Liver (tissue), 9 donors: ENCODE data around the gene SPATS2L. TPM values are rescaled to one million over a fixed set of nuclear protein-coding genes. Genes with fewer than 3 reads are reported as not detected.

ENCODE experiments used
- DNase-seq: peaks from one replicate; pipeline ENCODE4 v3.0.0-alpha.2; 2017; ENCODE audit warnings: low spot score
- H3K27ac ChIP-seq, 2 donors: one replicate each; pipeline ENCODE4 v1.7.0; 2013; ENCODE audit warnings: inconsistent platforms in 2 of 2, low read length in 2 of 2, control low read depth in 1 of 2, low read depth in 1 of 2, mild to moderate bottlenecking in 1 of 2
- H3K27me3 ChIP-seq, 4 donors: one replicate each; pipeline versions ENCODE4 v1.6.1 to v1.7.0; 2013; ENCODE audit warnings: low read length in 3 of 4, inconsistent platforms in 1 of 4, mild to moderate bottlenecking in 1 of 4, moderate library complexity in 1 of 4; ENCODE audit not compliant: control insufficient read depth in 4 of 4, insufficient read depth in 4 of 4
- H3K36me3 ChIP-seq, 4 donors: one replicate each; pipeline versions ENCODE4 v1.6.1 to v1.7.0; 2013; ENCODE audit warnings: low read length in 3 of 4, mild to moderate bottlenecking in 3 of 4, low read depth in 1 of 4, moderate library complexity in 1 of 4; ENCODE audit not compliant: control insufficient read depth in 4 of 4, insufficient read depth in 3 of 4
- H3K4me1 ChIP-seq, 4 donors: one replicate each; pipeline versions ENCODE4 v1.6.1 to v1.7.0; 2013; ENCODE audit warnings: low read length in 3 of 4, mild to moderate bottlenecking in 3 of 4, moderate library complexity in 1 of 4; ENCODE audit not compliant: control insufficient read depth in 4 of 4, insufficient read depth in 4 of 4
- H3K4me3 ChIP-seq, 3 donors: one replicate each; pipeline versions ENCODE4 v1.6.1 to v1.7.0; 2013; ENCODE audit warnings: low read length in 3 of 3, control low read depth in 1 of 3, low read depth in 1 of 3, mild to moderate bottlenecking in 1 of 3
- H3K9ac ChIP-seq, 2 donors: one replicate each; pipeline ENCODE4 v1.7.0; 2013; ENCODE audit warnings: low read length in 2 of 2, mild to moderate bottlenecking in 2 of 2, moderate library complexity in 2 of 2, control low read depth in 1 of 2, low read depth in 1 of 2
- H3K9me3 ChIP-seq, 4 donors: one replicate each; pipeline versions ENCODE4 v1.6.1 to v1.7.0; 2013; ENCODE audit warnings: low read length in 3 of 4; ENCODE audit not compliant: control insufficient read depth in 4 of 4
- FOXA2 ChIP-seq: IDR thresholded peaks from 2 replicates; pipeline ENCODE4 v1.6.1; 2016; ENCODE audit warnings: antibody characterized with exemption
- GABPA ChIP-seq, 2 donors: IDR thresholded peaks in 1 of 2; conservative IDR thresholded peaks in 1 of 2; 2 replicates each; pipeline ENCODE4 v1.6.1; 2016; ENCODE audit warnings: antibody characterized with exemption in 2 of 2, mild to moderate bottlenecking in 1 of 2, moderate library complexity in 1 of 2
- HNF4A ChIP-seq, 2 donors: conservative IDR thresholded peaks; 2 replicates each; pipeline ENCODE4 v1.6.1; 2016; ENCODE audit warnings: antibody characterized with exemption in 2 of 2, mild to moderate bottlenecking in 2 of 2
- JUND ChIP-seq, 2 donors: IDR thresholded peaks; 2 replicates each; pipeline ENCODE4 v1.6.1; 2016; ENCODE audit warnings: antibody characterized with exemption in 2 of 2
- NR2F2 ChIP-seq: IDR thresholded peaks from 2 replicates; pipeline ENCODE4 v1.6.1; 2016; ENCODE audit warnings: antibody characterized with exemption
- RAD21 ChIP-seq, 2 donors: IDR thresholded peaks; 2 replicates each; pipeline ENCODE4 v1.6.1; 2016; ENCODE audit warnings: antibody characterized with exemption in 2 of 2, mild to moderate bottlenecking in 2 of 2
- RXRA ChIP-seq, 2 donors: IDR thresholded peaks; 2 replicates each; pipeline ENCODE4 v1.6.1; 2017 to 2018; ENCODE audit warnings: antibody characterized with exemption in 2 of 2, mild to moderate bottlenecking in 1 of 2
- TAF1 ChIP-seq: conservative IDR thresholded peaks from 2 replicates; pipeline ENCODE4 v1.6.1; 2016; ENCODE audit warnings: antibody characterized with exemption, mild to moderate bottlenecking
- WGBS: extraction: QIAGEN DNeasy Blood & Tissue Kit; methylation state at CpG from one replicate; pipeline ENCODE4 v1.1.7; 2013; 5-methylcytosine and 5-hydroxymethylcytosine counted together
- polyA plus RNA-seq, 2 donors: library from polyadenylated mRNA; stranded (reverse) in 1 of 2; unstranded in 1 of 2; fragments of 200-250 nt in 1 of 2; fragments of >200 nt in 1 of 2; fragmentation: Nextera tagmentation in 1 of 2; extraction: Ambion mirVana in 1 of 2; gene quantifications; one replicate each; pipeline versions ENCODE4 v1.2.1 to v1.2.3, GENCODE V29; 2013 to 2015
- total RNA-seq, 2 donors: library from RNA; depleted of rRNA; stranded (reverse); fragments of >200 nt; gene quantifications; one replicate each; pipeline ENCODE4 v1.2.3, GENCODE V29; 2014
- TF ChIP-seq, protein P1 (sequence below): IDR thresholded peaks from 2 replicates; pipeline ENCODE4 v1.6.1; 2016; ENCODE audit warnings: antibody characterized with exemption
- TF ChIP-seq, protein P2 (sequence below): IDR thresholded peaks from 2 replicates; pipeline ENCODE4 v1.6.1; 2016; ENCODE audit warnings: antibody characterized with exemption
- TF ChIP-seq, protein P3 (sequence below): IDR thresholded peaks from 2 replicates; pipeline ENCODE4 v1.6.1; 2016; ENCODE audit warnings: antibody characterized with exemption, mild to moderate bottlenecking
- donor health status: healthy.
- donor health status: healthy.
- donor health status: healthy.
- donor health status: healthy.
- donor health status: healthy.

Gene SPATS2L
- total and polyA plus RNA-seq, 4 donors: 31.4 to 49.9 (median 42.4) TPM

DNA sequence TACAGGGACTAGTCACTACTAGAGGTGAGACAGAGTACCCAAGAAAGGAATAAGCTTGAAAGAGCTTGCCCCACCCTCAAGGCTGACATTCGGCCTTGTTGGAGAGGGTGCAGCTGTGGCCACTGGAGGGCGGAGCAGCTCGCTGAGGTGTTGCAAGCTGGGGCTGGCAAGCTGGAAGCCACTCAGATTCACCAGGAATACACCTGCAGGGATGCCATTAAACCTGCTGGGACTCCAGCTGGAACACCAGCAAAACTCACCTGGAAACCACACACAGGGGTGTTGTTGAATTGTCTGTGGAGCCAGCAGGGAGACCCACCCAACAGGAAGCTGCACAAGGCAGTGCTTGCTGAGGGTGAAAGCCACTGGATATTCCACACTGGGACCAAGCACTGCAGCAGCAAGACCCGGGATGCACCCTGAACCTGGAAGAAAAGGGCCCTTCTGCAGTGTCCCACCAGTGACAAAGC, 177.3 kb downstream of the SPATS2L start (continued):
- TF ChIP-seq, protein P1, sequence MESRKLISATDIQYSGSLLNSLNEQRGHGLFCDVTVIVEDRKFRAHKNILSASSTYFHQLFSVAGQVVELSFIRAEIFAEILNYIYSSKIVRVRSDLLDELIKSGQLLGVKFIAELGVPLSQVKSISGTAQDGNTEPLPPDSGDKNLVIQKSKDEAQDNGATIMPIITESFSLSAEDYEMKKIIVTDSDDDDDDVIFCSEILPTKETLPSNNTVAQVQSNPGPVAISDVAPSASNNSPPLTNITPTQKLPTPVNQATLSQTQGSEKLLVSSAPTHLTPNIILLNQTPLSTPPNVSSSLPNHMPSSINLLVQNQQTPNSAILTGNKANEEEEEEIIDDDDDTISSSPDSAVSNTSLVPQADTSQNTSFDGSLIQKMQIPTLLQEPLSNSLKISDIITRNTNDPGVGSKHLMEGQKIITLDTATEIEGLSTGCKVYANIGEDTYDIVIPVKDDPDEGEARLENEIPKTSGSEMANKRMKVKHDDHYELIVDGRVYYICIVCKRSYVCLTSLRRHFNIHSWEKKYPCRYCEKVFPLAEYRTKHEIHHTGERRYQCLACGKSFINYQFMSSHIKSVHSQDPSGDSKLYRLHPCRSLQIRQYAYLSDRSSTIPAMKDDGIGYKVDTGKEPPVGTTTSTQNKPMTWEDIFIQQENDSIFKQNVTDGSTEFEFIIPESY: no peak
- TF ChIP-seq JUND (IDR thresholded peaks at IDR 0.05) (no peak), TAF1 (no peak)
- TF ChIP-seq, protein P2, sequence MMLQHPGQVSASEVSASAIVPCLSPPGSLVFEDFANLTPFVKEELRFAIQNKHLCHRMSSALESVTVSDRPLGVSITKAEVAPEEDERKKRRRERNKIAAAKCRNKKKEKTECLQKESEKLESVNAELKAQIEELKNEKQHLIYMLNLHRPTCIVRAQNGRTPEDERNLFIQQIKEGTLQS: no peak

DNA sequence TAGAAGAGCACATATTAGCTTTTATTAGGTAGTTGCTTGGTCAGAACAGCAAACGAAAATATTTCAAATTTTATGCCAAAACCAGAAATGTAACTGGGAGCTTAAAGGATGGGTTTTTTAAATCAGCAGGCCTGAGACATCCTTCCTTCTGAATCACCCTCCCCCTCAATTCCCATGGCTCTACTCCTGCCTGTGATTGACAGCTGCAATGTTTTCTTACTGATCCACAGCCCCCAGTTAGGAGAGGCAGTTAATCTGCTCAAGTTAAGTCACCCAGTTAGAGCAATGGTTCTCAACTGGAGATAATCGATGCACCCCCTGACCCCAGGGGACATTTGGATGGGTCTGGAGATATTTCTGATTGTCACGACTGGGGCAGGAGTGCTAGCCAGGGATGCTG, 178.4 kb downstream of the SPATS2L start:
- H3K9me3 ChIP-seq: no peaks in the 10 kb centered on the region
- H3K27me3 ChIP-seq: no peaks in the 10 kb centered on the region
- no peak for DNase-seq
- no peak overlapping the region for H3K9ac ChIP-seq
- peaks cover 0 to 8% (median 2%) of the 10 kb centered on the region in 4 donors for H3K36me3 ChIP-seq
- H3K4me1 ChIP-seq: peaks cover 0 to 5% (median 2%) of the 10 kb centered on the region in 4 donors
- no peak overlapping the region for H3K4me3 ChIP-seq
- WGBS: 69% methylated on average over 3 of the region's 3 CpGs
- no peak for TF ChIP-seq FOXA2
- H3K27ac ChIP-seq: no peak overlapping the region

DNA sequence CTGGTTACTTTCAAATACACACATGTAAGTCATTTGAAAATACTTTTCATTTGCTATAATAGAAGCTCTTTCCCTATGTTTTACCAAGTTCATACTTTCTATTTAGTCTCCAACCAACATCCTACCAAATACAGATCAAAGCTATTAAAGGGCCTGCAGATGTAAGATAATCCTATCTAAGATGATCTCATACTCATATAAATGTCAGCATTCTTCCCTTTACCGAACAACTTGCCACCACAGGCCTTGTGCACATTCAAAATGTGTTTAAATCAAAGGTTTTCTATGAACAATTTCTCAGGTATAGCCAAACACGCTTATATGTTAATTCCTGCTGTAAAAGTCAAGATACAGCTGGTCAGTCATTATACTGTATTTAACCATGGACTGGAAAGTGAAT, 180.0 kb downstream of the SPATS2L start:
- DNase-seq: no peak
- Histone ChIP-seq H3K36me3 (peaks cover 1 to 22% (median 8%) of the 10 kb centered on the region in 4 donors), H3K9me3 (no peaks in the 10 kb centered on the region), H3K9ac (no peak overlapping the region), H3K27me3 (no peaks in the 10 kb centered on the region), H3K4me3 (no peak overlapping the region), H3K27ac (no peak overlapping the region), H3K4me1 (peaks cover 0 to 5% (median 2%) of the 10 kb centered on the region in 4 donors)
- no peak for TF ChIP-seq RXRA (IDR thresholded peaks at IDR 0.05)
- TF ChIP-seq NR2F2: no peak
- no peak for TF ChIP-seq GABPA (IDR thresholded peaks at IDR 0.05 in 1 of 2, conservative IDR thresholded peaks at IDR 0.05 in 1 of 2)
- TF ChIP-seq TAF1: no peak
- TF ChIP-seq RAD21 (IDR thresholded peaks at IDR 0.05): no peak
- TF ChIP-seq, protein P2: no peak
- TF ChIP-seq, protein P3, sequence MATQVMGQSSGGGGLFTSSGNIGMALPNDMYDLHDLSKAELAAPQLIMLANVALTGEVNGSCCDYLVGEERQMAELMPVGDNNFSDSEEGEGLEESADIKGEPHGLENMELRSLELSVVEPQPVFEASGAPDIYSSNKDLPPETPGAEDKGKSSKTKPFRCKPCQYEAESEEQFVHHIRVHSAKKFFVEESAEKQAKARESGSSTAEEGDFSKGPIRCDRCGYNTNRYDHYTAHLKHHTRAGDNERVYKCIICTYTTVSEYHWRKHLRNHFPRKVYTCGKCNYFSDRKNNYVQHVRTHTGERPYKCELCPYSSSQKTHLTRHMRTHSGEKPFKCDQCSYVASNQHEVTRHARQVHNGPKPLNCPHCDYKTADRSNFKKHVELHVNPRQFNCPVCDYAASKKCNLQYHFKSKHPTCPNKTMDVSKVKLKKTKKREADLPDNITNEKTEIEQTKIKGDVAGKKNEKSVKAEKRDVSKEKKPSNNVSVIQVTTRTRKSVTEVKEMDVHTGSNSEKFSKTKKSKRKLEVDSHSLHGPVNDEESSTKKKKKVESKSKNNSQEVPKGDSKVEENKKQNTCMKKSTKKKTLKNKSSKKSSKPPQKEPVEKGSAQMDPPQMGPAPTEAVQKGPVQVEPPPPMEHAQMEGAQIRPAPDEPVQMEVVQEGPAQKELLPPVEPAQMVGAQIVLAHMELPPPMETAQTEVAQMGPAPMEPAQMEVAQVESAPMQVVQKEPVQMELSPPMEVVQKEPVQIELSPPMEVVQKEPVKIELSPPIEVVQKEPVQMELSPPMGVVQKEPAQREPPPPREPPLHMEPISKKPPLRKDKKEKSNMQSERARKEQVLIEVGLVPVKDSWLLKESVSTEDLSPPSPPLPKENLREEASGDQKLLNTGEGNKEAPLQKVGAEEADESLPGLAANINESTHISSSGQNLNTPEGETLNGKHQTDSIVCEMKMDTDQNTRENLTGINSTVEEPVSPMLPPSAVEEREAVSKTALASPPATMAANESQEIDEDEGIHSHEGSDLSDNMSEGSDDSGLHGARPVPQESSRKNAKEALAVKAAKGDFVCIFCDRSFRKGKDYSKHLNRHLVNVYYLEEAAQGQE: no peak
- no peak for TF ChIP-seq HNF4A (conservative IDR thresholded peaks at IDR 0.05)
- TF ChIP-seq JUND (IDR thresholded peaks at IDR 0.05): no peak
- WGBS: 83% methylated on average over 2 of the region's 2 CpGs
